Activated T-helper 1 cell treated with Interleukin-2 at 50 U/mL for 16 hours (primary cell): ENCODE measurements around the gene AP1G2.

Experiments used
- DNase-seq: peaks from one replicate; pipeline ENCODE4 v3.0.0-alpha.2; 2020; ENCODE audit warnings: low read depth

AP1G2 gene

DNA sequence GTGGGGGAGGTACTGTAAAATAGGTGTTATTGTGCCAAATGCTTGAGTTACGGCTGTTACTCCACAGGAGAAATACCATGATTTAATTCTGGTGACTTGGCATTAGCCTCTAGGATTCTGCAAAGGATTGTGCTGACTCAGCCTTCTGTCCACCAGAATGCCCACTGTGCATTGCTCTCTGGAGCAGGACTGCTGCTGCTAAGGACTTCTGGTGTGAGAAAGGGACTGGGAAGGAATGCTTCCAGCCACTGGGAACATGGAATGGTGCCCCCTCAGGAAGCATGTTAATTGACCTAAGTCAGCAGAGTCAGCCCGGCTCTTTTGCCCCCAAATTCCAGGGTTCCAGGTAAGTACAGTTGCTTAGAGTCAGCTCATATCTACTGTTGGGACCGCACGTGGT lies 48.9 kb downstream of the AP1G2 start:
- DNase-seq = no peak

DNA sequence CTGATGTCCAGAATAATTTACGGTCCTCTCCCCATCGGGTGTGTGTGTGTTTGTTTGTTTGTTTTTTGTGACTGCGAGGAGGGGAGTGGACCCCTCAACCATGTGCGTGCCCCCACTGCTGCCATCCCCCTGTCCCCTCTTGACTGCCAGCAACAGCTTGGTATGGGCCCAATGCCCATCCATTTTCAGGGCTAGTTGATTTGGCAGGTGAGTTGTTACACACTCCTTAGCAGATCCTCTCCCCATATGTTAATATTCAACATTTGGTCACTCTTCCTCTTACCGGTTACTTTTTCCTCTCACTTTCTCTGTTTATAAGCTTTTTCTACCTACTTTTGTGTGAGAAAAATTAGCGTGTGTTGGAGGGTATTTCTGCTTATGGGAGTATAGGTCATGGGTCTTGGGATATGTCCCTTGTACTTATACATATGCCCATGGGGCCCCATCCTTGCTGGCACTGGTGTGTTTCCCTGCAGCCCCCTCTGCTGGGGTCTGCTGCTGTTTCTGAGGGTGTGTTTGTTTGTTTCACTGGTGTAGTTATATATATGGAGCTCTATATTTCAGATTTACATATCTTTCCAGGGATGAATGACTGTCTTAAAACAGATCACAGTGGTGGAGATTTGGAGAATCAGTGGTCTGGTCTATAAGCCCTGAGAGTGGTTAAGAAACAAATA lies 49.8 kb downstream of the AP1G2 start:
- no peak for DNase-seq

DNA sequence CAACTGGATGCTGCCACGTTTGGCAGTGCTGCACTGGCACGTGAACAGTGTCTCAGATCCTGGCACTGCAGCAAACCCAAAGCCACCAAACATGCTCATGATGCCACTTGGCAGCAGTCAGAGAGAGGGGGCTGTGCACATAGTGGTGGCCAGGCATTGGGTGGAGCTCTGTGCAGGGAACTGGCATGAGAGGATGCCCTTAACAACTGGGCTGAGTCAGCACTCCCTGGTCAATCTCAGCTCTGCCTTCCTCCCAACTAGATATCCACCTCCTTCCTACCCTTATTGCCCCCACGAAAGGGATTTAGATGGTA lies 53.0 kb downstream of the AP1G2 start:
- DNase-seq = no peak

DNA sequence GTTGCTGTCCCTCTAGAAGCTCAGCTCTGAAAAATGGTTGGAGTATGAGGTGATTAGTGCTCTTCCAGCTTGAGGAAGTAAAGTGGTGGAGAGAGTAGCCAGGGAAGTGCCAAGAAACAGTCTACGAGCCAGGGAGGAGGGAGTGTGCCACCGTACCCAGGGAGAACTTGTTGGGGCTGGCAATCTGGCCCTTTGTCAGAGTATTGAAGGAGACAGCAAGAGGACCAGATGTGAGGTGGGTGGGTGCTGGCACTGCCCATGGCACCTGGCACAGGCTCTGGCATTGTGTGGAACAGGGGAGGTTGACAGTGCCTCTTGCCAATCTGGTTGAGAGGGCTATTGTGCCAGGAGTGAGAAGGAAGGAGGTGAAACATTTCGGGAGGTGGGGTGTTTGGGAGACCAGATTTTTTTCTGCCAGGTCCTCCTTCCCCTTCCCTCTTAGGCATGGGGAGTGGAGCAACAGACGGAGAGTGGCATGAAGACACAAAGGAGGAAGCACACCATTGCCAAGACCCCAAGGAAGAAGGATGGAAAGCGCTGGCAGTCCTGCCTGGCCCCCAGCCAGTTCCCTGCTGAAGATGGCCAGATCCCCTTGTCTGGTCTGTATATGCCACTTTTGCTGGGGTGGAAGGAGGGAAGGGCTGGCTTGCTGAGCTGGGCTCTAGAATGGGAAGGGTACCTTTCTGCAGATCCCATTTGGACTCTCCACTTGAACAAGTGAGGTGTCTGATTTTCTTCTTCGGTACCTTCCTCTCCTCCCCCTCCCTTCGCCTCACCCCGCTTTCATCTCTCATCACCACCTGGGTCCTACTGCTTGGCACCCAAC lies 53.6 kb downstream of the AP1G2 start:
- no peak for DNase-seq

DNA sequence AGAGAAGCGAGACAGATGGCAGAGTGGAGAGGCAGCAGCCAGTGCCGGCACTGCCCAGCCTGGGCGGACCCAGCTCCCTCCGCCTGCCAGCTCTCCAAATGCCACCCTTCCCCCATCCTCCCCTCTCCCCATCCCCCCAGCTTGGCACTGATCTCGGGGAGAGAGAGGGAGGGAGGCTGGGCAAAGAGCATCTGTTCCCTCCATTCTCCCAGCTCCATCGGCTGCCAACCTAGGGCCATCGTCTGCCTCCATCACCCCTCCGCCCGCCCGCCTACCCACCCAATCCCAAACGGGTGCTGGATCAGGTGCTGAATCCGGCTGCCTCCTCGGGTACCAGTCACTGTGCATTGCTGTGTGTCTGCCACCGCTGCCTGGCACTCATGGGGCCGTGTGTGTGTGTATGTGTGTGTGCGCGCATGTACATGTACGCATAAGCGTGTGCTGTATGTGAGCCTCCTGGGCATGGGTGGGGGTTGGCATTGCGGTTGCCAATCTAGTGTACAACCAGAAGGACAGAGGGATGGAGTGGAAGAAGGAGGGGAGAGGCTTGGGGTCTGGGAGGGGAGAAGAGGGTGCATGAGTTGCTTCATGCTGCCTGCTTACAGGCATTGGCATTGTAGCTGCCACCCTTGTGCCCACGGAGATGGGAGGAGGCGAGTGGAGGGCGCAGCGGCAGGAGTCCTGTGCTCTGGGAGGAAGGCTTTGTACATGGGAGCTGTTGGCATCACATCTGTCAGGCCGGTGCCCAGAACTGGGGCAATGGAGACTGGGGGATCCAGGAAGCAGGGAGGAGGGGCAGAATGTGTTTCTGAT lies 54.4 kb downstream of the AP1G2 start:
- DNase-seq = no peak

DNA sequence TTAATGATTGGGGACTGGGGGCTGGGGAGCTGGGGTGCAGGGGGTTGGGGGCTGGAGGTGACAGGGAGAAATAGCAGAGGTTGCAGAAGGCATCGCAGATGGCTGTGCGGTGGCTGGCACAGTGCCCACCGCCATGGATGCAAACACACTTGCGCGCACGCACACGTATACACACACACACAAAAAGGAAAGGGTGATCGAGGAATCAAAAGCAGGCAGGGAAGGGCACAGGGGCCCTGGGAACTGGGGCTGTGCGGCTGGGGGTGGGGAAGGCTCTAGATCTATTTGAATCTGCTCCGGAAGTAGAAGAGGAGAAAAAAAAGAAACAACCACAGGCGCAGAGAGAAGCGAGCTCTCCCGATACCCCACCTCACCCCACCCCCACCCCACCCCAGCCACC lies 55.4 kb downstream of the AP1G2 start:
- no peak for DNase-seq
